Suprapubic skin (tissue), 4 donors: Measurements from ENCODE around the gene FBXO38. TPM values are rescaled to one million over a fixed set of nuclear protein-coding genes. Genes with fewer than 3 reads are reported as not detected.

Experiments
- DNase-seq, 2 donors: peaks; one replicate each; pipeline ENCODE4 v3.0.0-alpha.2; 2019; ENCODE audit warnings: low spot score in 2 of 2
- H3K27ac ChIP-seq: fragments of 200-600 bp; sonication (generic); one replicate; pipeline ENCODE4 v1.5.1; 2019
- H3K27me3 ChIP-seq: fragments of 200-600 bp; sonication (generic); one replicate; pipeline ENCODE4 v1.5.1; 2019
- H3K36me3 ChIP-seq: fragments of 200-600 bp; sonication (generic); one replicate; pipeline ENCODE4 v1.5.1; 2019
- H3K4me1 ChIP-seq: fragments of 200-600 bp; sonication (generic); one replicate; pipeline ENCODE4 v1.5.1; 2019
- H3K4me3 ChIP-seq: fragments of 200-600 bp; sonication (generic); one replicate; pipeline ENCODE4 v1.5.1; 2019; ENCODE audit warnings: mild to moderate bottlenecking
- H3K9me3 ChIP-seq: fragments of 200-600 bp; sonication (generic); one replicate; pipeline ENCODE4 v1.5.1; 2019
- CTCF ChIP-seq, 2 donors: fragments of 200-600 bp in 1 of 2; fragments of 450-650 bp in 1 of 2; sonication (generic) in 1 of 2; IDR thresholded peaks; one replicate each; pipeline ENCODE4 v1.5.1; 2016 to 2019; ENCODE audit warnings: antibody characterized with exemption in 2 of 2, mild to moderate bottlenecking in 1 of 2, moderate library complexity in 1 of 2
- EP300 ChIP-seq: sonication (generic); formaldehyde crosslinking; IDR thresholded peaks from one replicate; pipeline ENCODE4 v1.6.1; 2017; ENCODE audit warnings: antibody characterized with exemption
- POLR2A ChIP-seq, 2 donors: fragments of 450-650 bp; IDR thresholded peaks; one replicate each; pipeline ENCODE4 v1.6.1; 2017; ENCODE audit warnings: antibody characterized with exemption in 2 of 2, mild to moderate bottlenecking in 2 of 2, moderate library complexity in 2 of 2
- POLR2AphosphoS5 ChIP-seq, 3 donors: sonication (generic); formaldehyde crosslinking; IDR thresholded peaks; one replicate each; pipeline ENCODE4 v1.6.1; 2017; ENCODE audit warnings: antibody characterized with exemption in 3 of 3
- WGBS: methylation state at CpG from one replicate; pipeline ENCODE4 v1.1.5; 2018; 5-methylcytosine and 5-hydroxymethylcytosine counted together
- total RNA-seq, 4 donors: library from RNA; depleted of rRNA; stranded (reverse); fragments of >200 nt; gene quantifications; one replicate each; pipeline ENCODE4 v1.1.0, GENCODE V29; 2016

Gene FBXO38
- total RNA-seq, 4 donors from 2014 or later, result 18.2 to 98.8 (median 33.1) TPM

GRCh38 chr5:148391422-148391821 is 7.7 kb downstream of the FBXO38 start:
- 55% methylated on average over 1 of the region's 1 CpG for WGBS

GRCh38 chr5:148393390-148393741 is 9.6 kb downstream of the FBXO38 start:
- DNase-seq, result no peak
- no peaks in the 10 kb centered on the region for H3K9me3 ChIP-seq
- 68% methylated on average over 3 of the region's 3 CpGs for WGBS
- peaks cover 18% of the 10 kb centered on the region for H3K4me1 ChIP-seq
- H3K36me3 ChIP-seq, result peaks cover 10% of the 10 kb centered on the region
- no peak overlapping the region for H3K4me3 ChIP-seq
- TF ChIP-seq EP300 (no peak), CTCF (IDR thresholded peaks at IDR 0.05) (no peak), POLR2AphosphoS5 (IDR thresholded peaks at IDR 0.05) (no peak), POLR2A (IDR thresholded peaks at IDR 0.05) (no peak)
- no peaks in the 10 kb centered on the region for H3K27me3 ChIP-seq
- no peak overlapping the region for H3K27ac ChIP-seq

More at GRCh38 chr5:148391422-148391821, 7.7 kb downstream of the FBXO38 start:
- H3K4me1 ChIP-seq, result peaks cover 14% of the 10 kb centered on the region
- no peak overlapping the region for H3K4me3 ChIP-seq
- no peak for DNase-seq
- TF ChIP-seq POLR2A (IDR thresholded peaks at IDR 0.05), result no peak
- no peak for TF ChIP-seq POLR2AphosphoS5 (IDR thresholded peaks at IDR 0.05)
- no peak for TF ChIP-seq CTCF (IDR thresholded peaks at IDR 0.05)
- TF ChIP-seq EP300, result no peak
- no peaks in the 10 kb centered on the region for H3K27me3 ChIP-seq
- no peak overlapping the region for H3K27ac ChIP-seq
- peaks cover 13% of the 10 kb centered on the region for H3K36me3 ChIP-seq
- no peaks in the 10 kb centered on the region for H3K9me3 ChIP-seq

- Histone ChIP-seq H3K27ac (no peak overlapping the region), H3K4me1 (peaks cover 15% of the 10 kb centered on the region), H3K36me3 (peaks cover 17% of the 10 kb centered on the region), H3K27me3 (no peaks in the 10 kb centered on the region), H3K4me3 (no peak overlapping the region), H3K9me3 (no peaks in the 10 kb centered on the region)
- WGBS, result 64% methylated on average over 3 of the region's 3 CpGs
- DNase-seq, result no peak
- TF ChIP-seq POLR2AphosphoS5 (IDR thresholded peaks at IDR 0.05) (no peak), POLR2A (IDR thresholded peaks at IDR 0.05) (no peak), CTCF (IDR thresholded peaks at IDR 0.05) (no peak), EP300 (no peak)
Observed at GRCh38 chr5:148394587-148395019, 10.8 kb downstream of the FBXO38 start.

- Histone ChIP-seq H3K9me3 (no peaks in the 10 kb centered on the region), H3K4me3 (no peak overlapping the region), H3K27me3 (no peaks in the 10 kb centered on the region), H3K4me1 (peaks cover 15% of the 10 kb centered on the region), H3K36me3 (peaks cover 21% of the 10 kb centered on the region), H3K27ac (no peak overlapping the region)
- TF ChIP-seq POLR2A (IDR thresholded peaks at IDR 0.05) (no peak), CTCF (IDR thresholded peaks at IDR 0.05) (no peak), EP300 (no peak), POLR2AphosphoS5 (IDR thresholded peaks at IDR 0.05) (no peak)
- no peak for DNase-seq
- 83% methylated on average over 2 of the region's 2 CpGs for WGBS
Observed at GRCh38 chr5:148395031-148395430, 11.3 kb downstream of the FBXO38 start.

- TF ChIP-seq EP300 (no peak), CTCF (IDR thresholded peaks at IDR 0.05) (no peak), POLR2AphosphoS5 (IDR thresholded peaks at IDR 0.05) (no peak), POLR2A (IDR thresholded peaks at IDR 0.05) (no peak)
- Histone ChIP-seq H3K36me3 (peaks cover 43% of the 10 kb centered on the region), H3K27ac (no peak overlapping the region), H3K4me3 (no peak overlapping the region), H3K27me3 (no peaks in the 10 kb centered on the region), H3K9me3 (no peaks in the 10 kb centered on the region), H3K4me1 (peaks cover 11% of the 10 kb centered on the region)
- DNase-seq, result no peak
- WGBS, result 71% methylated on average over 3 of the region's 3 CpGs
Observed at GRCh38 chr5:148397968-148398595, 14.3 kb downstream of the FBXO38 start.
